Femur (tissue), 1 donor: Measurements from ENCODE around the gene PRR14L.
A peak's percentile ranks its signal among the peaks of the same experiment; 100 is the strongest.
"Not testable (repeated sequence)": the region's sequence is repeated elsewhere in the genome, so short reads cannot be mapped to it uniquely, and the experiment has no call there.

Experiments used
- DNase-seq: peaks from one replicate; pipeline ENCODE4 v3.0.0-alpha.2; 2017

Gene PRR14L

DNA sequence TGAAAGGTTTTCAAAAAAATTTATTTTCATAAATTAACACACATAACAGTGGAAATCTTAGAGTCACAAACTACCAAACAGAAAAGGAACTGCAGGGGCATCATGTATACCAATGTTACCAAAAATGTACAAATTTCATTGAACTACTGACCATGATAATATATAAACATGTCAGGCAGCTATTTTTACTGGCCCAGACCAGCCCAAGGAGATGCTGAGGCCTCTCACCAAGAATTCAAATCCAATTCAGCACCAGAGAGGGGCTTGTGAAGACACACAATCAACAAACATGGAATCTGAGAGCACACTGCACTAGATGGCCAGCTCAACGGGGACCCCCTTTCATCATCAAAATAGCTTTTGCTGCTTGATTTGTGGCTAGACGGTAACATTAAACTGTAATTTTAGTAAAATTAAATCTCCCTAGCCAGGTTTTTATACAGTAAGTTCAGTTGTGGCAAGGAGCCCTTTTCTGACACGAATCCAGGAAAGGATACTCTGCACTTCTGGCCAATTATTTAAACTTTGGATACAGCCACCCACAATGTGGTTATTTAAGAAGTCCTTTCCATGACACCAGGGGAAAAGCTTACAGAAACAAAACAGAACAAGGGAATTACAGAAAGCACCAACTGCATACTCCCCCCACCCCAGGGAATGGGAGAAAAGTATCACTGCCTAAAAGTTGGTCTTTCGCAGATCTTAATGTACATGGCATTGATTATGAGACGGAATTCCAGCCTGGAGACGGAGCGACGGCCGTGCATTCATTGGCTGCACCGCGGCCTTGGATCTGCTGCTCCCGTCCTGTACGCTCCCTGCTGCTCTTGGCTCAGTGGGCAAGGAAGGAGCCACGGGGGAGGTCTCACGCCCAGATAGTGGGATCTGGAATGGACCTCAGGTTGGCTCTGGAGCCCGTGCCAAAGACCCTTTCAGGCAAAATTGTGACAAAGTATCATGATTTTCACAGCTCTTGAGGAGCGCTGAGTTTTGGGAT lies 68.3 kb downstream of the PRR14L start:
- peak; percentile 62 for DNase-seq

DNA sequence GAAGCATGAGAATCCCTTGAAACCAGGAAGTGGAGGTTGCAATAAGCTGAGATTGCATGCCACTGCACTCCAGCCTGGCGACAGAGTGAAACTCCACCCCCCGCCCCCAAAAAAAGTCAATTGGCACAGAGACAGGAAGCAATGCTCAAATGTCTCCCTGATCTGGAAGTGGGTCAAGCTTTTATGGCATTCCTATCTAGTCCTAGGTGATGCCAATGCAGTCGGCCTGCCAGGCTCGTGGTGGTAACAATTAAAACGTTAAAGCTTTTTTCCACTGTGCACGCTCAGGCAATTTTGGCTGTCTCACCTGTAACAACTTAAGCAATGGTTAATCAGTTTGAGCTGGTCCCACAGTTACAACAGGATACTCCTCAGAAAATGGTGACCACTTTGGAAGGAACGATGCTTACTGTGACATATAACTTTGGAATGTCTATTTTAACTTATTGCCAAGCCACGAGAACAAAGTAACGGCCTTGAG lies 69.0 kb downstream of the PRR14L start:
- peak; percentile 36 for DNase-seq

DNA sequence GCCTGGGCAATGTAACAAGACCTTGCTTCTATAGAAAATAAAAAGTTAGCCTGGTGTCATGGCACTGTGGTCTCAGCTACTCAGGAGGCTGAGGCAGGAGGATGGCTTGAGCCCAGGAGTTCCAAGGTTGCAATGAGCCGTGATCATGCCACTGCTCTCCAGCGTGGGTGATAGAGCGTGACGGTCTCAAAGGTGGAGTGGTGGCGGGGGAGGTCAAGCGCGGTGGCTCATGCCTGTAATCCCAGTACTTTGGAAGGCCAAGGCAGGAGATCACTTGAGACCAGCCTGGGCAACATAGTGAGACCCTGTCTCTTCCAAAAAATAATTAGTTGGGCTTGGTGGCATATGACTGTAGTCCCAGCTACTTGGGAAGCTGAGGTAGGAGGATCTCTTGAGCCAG lies 71.2 kb downstream of the PRR14L start:
- no peak for DNase-seq

DNA sequence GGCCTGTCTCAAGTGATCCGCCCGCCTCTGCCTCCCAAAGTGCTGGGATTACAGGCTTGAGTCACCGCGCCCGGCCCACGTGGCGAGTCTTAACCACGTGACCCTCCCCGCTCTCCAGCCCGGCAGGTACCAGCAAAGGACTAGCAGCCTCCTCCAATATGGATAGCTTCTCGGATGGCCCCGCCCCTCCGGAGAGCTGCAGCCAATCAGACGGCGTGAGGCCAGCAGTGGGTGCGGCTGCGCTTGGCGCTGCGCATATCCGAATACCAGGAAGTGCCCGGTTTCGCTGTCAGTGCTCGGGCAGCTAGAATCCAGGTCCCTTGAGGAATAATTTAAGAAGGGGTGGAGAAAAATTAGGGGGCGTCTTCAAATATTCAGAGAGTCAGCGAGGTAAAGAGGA lies 73.2 kb downstream of the PRR14L start:
- DNase-seq = peak; percentile 94

GRCh38 chr22:31674219-31674618 lies 75.7 kb downstream of the PRR14L start:
- not testable (repeated sequence) for DNase-seq

GRCh38 chr22:31668849-31669248 lies 81.1 kb downstream of the PRR14L start:
- DNase-seq = not testable (repeated sequence)

DNA sequence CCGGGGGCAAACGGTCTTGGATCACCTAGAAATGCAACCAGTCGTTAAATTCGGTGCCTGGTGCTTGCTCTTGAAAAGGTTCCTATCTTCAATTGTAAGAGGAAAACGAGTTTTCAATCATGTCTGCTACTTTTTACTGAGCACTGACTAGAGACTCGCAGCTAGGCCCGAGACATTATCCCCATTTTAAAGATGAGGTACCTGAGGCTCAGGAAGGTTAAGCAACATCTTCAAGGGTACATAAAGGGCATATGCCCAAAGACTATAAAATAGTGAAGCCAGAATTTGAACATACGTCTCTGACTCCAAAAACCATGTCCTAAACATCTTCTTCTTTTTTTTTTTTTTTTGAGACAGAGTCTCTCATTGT lies 87.3 kb downstream of the PRR14L start:
- DNase-seq = no peak

GRCh38 chr22:31661851-31662667 lies 87.9 kb downstream of the PRR14L start, which contains the start of gene PISD:
PISD (minus strand) TSS chr22:31662215; CDS start chr22:31662208, 7 bp downstream.
- DNase-seq = peak; percentile 97

- DNase-seq = not testable (repeated sequence)
Measured at GRCh38 chr22:31660860-31661341, 89.0 kb downstream of the PRR14L start.

DNA sequence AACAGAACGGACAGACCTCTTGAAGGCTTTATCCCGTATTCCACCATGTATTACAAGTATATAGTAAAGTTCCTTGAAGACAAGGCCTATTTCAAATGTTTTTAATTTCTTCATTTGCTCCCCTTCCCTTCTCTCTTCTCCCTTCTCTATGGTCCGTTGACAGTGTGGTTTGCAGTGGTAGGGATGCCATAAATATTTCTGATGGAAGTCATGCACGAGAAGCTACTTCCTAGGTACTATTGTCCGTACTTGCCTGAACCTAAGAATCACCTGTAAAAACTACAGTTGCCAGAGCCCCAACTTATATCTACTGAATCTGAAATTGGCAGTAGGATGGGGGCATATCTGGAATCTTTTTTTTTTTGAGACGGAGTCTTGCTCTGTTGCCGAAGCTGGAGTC lies 90.7 kb downstream of the PRR14L start:
- DNase-seq = no peak

DNA sequence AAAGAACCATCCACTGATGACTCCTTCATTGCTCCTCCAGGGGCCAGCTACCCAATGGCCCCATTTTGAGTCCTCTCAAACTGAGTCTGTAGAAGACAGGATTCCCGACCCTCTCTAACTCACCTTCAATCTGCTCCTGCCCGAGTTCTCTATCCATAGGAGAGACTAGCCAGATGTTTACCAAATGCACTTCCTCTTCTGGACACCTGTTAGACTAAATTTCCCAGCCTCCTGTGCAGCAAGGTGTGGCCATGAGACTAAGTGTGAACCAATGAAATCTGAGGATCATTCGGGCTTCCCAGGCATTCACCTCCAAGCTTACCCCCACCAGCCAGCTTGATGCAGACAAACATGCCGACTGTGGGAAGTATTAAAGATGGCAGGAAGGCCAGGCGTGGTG lies 95.5 kb downstream of the PRR14L start:
- no peak for DNase-seq

- no peak for DNase-seq
Measured at GRCh38 chr22:31653944-31654343, 96.0 kb downstream of the PRR14L start.

DNA sequence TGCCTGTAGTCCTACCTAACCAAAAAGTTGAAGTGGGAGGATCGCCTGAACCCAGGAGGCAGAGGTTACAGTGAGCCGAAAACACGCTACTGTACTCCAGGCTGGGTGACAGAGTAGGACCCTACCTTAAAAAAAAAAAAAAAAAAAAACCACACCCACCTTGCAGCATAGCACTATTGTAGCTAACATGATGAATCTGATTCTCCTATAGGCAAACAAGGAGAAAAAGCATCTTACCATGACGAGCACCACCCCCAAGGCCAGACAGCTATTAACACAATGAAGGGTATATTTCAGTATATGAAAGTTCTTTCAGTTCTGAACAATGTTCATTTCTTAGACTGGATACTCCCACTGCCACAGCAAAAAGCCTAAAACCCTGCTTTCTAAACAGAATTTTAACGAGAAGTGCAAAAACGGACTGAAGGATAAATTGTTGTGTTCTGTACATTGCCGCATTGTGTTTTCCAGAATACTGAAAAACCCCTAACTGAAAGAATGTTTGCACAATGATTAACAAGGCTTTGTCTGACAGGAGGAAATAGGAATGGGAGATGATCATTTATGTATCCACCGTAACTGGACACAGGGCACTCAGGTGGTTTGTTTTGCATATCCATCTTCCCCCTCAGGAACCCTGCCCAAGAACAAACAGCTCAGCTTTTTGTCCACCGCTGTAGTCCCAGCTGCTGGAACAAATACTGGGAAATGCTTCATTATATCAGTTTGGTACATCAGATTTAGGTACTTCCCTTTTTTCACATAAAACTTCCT lies 96.8 kb downstream of the PRR14L start:
- no peak for DNase-seq

GRCh38 chr22:31652088-31652487 lies 97.8 kb downstream of the PRR14L start:
- DNase-seq = no peak

DNA sequence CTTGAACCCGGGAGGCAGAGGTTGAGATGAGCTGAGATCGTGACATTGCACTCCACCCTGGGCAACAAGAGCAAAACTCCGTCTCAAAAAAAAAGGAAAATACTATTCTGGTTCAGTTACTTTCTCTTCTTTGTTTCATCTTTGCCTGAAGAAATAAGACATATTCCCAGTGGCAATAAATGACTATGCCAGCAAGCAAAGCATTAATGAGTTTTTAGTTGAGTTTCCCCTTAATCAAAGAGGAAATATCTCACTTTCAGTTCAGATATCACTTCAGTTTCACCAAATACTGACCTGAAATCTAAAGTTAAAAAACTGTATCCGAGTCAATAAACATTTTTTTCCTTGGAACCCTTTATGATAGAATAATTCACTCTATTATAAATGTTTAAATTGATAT lies 98.3 kb downstream of the PRR14L start:
- no peak for DNase-seq

DNA sequence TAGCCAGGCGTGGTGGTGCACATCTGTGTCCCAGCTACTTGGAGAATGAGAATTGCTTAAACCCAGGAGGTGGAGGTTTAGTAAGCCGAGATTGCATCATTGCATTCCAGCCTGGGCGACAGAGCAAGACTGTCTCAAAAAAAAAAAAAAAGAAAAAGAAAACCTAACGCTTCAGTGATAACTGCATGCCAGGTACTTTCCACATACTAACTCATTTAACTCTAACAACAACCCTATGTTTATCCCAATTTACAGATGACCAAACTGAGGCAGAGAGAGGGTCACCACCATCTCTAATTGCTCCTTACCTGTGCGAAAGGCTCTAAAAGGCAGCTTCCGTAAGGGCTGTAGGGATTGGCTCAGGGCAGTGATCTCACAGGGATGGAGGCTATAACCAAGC lies 99.5 kb downstream of the PRR14L start:
- no peak for DNase-seq

- DNase-seq = no peak
Measured at GRCh38 chr22:31647523-31648320, 102.2 kb downstream of the PRR14L start.

DNA sequence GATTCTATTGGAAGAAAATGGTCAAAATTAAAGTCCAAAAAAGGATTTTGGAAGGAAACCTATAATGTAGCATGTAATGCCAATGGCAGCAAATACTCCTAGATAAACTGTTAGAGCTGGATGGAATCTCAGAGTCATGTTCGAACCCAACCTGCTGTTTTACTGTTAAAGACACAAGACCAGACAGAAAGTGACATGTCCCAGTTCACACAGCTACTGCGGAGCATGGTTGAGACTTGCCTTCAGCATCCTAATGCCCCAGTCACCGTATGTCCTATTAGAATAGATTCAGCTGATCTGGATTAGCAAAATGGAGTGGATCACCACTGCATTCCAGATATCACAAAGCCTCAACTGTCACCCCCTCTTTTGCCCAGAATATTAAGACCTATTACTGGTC lies 102.9 kb downstream of the PRR14L start:
- no peak for DNase-seq

GRCh38 chr22:31646186-31647019 lies 103.5 kb downstream of the PRR14L start:
- no peak for DNase-seq

- DNase-seq = no peak
Measured at GRCh38 chr22:31639436-31640039, 110.4 kb downstream of the PRR14L start.
